ENCODE measurements around the gene EFNA1.

GRCh38 chr1:155130272-155131006 lies 2.8 kb downstream of the EFNA1 start:
- TF ChIP-seq TAF1 (IDR thresholded peaks at IDR 0.05; ENCODE audit: borderline replicate concordance, insufficient read depth, low read length) (no peak), POLR2AphosphoS5 (IDR thresholded peaks at IDR 0.05; ENCODE audit: low read depth, low read length) (no peak)

All from PFSK-1 (cell line).